Thyroid gland (tissue), 4 donors: ENCODE results near the gene RPS6KB2.

Experiments used
- CTCF ChIP-seq, 6 experiments: fragments of 200-600 bp in 3 of 6; fragments of 450-650 bp in 3 of 6; sonication (generic) in 3 of 6; IDR thresholded peaks; one replicate each; pipeline ENCODE4 v1.5.1; 2016 to 2019; ENCODE audit warnings: antibody characterized with exemption in 6 of 6, mild to moderate bottlenecking in 2 of 6, inconsistent platforms in 1 of 6, moderate library complexity in 1 of 6
- POLR2A ChIP-seq, 2 donors: fragments of 450-650 bp; IDR thresholded peaks; one replicate each; pipeline ENCODE4 v1.6.1; 2017; ENCODE audit warnings: antibody characterized with exemption in 2 of 2, mild to moderate bottlenecking in 2 of 2, moderate library complexity in 1 of 2

- TF ChIP-seq CTCF (IDR thresholded peaks at IDR 0.05) (no peak), POLR2A (IDR thresholded peaks at IDR 0.05) (no peak)
These were observed 1.4 kb downstream of the RPS6KB2 start for GRCh38 chr11:67429722-67430121.
